Cardiac fibroblast (primary cell): Measurements from ENCODE around the gene KATNB1.

Experiments
- DNase-seq, 2 donors: peaks; one replicate each; pipeline versions ENCODE4 v3.0.0 to v3.0.0-alpha.2; 2010; ENCODE audit warnings: low read depth in 2 of 2
- H3K4me3 ChIP-seq, 2 donors: replicated peaks in 1 of 2; 1 replicate in 1 of 2; 2 replicates in 1 of 2; pipeline ENCODE4 v1.5.1; 2011; ENCODE audit warnings: low read depth in 2 of 2, low read length in 2 of 2, mild to moderate bottlenecking in 2 of 2, moderate library complexity in 1 of 2
- CTCF ChIP-seq: IDR thresholded peaks from one replicate; pipeline ENCODE4 v1.5.1; 2011; ENCODE audit warnings: low read depth, mild to moderate bottlenecking, low read length, inconsistent platforms

The KATNB1 gene

GRCh38 chr16:57735755-57736418 is at the start of gene KATNB1:
Gene KATNB1, plus strand, starts transcription at chr16:57735770. Its CDS starts 1,474 bp downstream, at chr16:57737244.
- DNase-seq, result no peak
- no peak for TF ChIP-seq CTCF
- H3K4me3 ChIP-seq, result peak within 1 kb of the TSS; percentile 81 to 99

- H3K4me3 ChIP-seq, result no peak overlapping the region
- no peak for TF ChIP-seq CTCF
- no peak for DNase-seq
Observed at GRCh38 chr16:57686577-57686976, 49.0 kb upstream of the KATNB1 start.

GRCh38 chr16:57687363-57687929 is 48.1 kb upstream of the KATNB1 start:
- no peak for DNase-seq
- TF ChIP-seq CTCF, result no peak
- no peak overlapping the region for H3K4me3 ChIP-seq

- no peak overlapping the region for H3K4me3 ChIP-seq
- no peak for TF ChIP-seq CTCF
- DNase-seq, result no peak
Observed at GRCh38 chr16:57688487-57688986, 47.0 kb upstream of the KATNB1 start.

GRCh38 chr16:57688987-57689761 is 46.4 kb upstream of the KATNB1 start:
- no peak for DNase-seq
- no peak for TF ChIP-seq CTCF
- no peak overlapping the region for H3K4me3 ChIP-seq

- no peak for DNase-seq
- TF ChIP-seq CTCF, result no peak
- no peak overlapping the region for H3K4me3 ChIP-seq
Observed at GRCh38 chr16:57689762-57690558, 45.6 kb upstream of the KATNB1 start.
